Activated T-helper 9 cell treated with anti-CD3 and anti-CD28 coated beads, Interleukin-2, amount 50 U/mL, for 16 hours (primary cell): ENCODE results near the gene SLC10A7.

ENCODE experiments used
- DNase-seq: peaks from one replicate; pipeline ENCODE4 v3.0.0-alpha.2; 2020; ENCODE audit warnings: low read depth

The SLC10A7 gene

GRCh38 chr4:146521541-146522097, at the start of gene SLC10A7:
SLC10A7 (minus strand) TSS chr4:146521940; CDS start chr4:146521717, 223 bp downstream.
- peak; percentile 54 for DNase-seq

- no peak for DNase-seq
These were observed 45.7 kb upstream of the SLC10A7 start for GRCh38 chr4:146567396-146567795.

GRCh38 chr4:146564492-146564891, 42.8 kb upstream of the SLC10A7 start:
- no peak for DNase-seq

- no peak for DNase-seq
These were observed 28.4 kb upstream of the SLC10A7 start for GRCh38 chr4:146550161-146550560.

GRCh38 chr4:146548443-146548842, 26.7 kb upstream of the SLC10A7 start:
- DNase-seq: no peak

- DNase-seq: no peak
These were observed 23.4 kb upstream of the SLC10A7 start for GRCh38 chr4:146545102-146545501.

GRCh38 chr4:146534178-146534577, 12.4 kb upstream of the SLC10A7 start:
- no peak for DNase-seq

- DNase-seq: no peak
These were observed 4.0 kb upstream of the SLC10A7 start for GRCh38 chr4:146525754-146526153.

GRCh38 chr4:146524663-146525062, 2.9 kb upstream of the SLC10A7 start:
- DNase-seq: no peak

- no peak for DNase-seq
These were observed 1.1 kb upstream of the SLC10A7 start for GRCh38 chr4:146522869-146523205.

GRCh38 chr4:146522098-146522868, 543 bp upstream of the SLC10A7 start:
- DNase-seq: peak; percentile 69

GRCh38 chr4:146520896-146521540, 722 bp downstream of the SLC10A7 start:
- DNase-seq: no peak

- DNase-seq: no peak
These were observed 6.9 kb downstream of the SLC10A7 start for GRCh38 chr4:146514651-146515357.

- DNase-seq: no peak
These were observed 8.2 kb downstream of the SLC10A7 start for GRCh38 chr4:146513548-146513947.

GRCh38 chr4:146511381-146511780, 10.4 kb downstream of the SLC10A7 start:
- DNase-seq: no peak

- DNase-seq: no peak
These were observed 10.8 kb downstream of the SLC10A7 start for GRCh38 chr4:146510942-146511341.

- DNase-seq: no peak
These were observed 13.4 kb downstream of the SLC10A7 start for GRCh38 chr4:146508229-146508939.

- DNase-seq: no peak
These were observed 14.1 kb downstream of the SLC10A7 start for GRCh38 chr4:146507632-146508031.

GRCh38 chr4:146506272-146506671, 15.5 kb downstream of the SLC10A7 start:
- DNase-seq: no peak

GRCh38 chr4:146500216-146500615, 21.5 kb downstream of the SLC10A7 start:
- DNase-seq: no peak

- no peak for DNase-seq
These were observed 23.4 kb downstream of the SLC10A7 start for GRCh38 chr4:146498291-146498690.

- no peak for DNase-seq
These were observed 26.5 kb downstream of the SLC10A7 start for GRCh38 chr4:146495269-146495668.
